T47D (cell line): Measurements from ENCODE around the gene IGSF21.

Experiments used
- DNase-seq, 2 experiments: peaks; one replicate each; pipeline versions ENCODE4 v3.0.0 to v3.0.0-alpha.2; 2011 to 2012; ENCODE audit warnings: low read depth in 1 of 2, low spot score in 1 of 2
- JUND ChIP-seq: IDR thresholded peaks from 2 replicates; pipeline ENCODE4 v1.6.1; 2012; ENCODE audit warnings: low read depth
- in situ Hi-C: cut with HindIII; loops from 2 replicates; pipeline ENCODE4 v1.10.0; 2016; ENCODE audit warnings: low sequenced_read_pairs, low pct_unique_long_range_greater_than_20kb

Gene IGSF21

DNA sequence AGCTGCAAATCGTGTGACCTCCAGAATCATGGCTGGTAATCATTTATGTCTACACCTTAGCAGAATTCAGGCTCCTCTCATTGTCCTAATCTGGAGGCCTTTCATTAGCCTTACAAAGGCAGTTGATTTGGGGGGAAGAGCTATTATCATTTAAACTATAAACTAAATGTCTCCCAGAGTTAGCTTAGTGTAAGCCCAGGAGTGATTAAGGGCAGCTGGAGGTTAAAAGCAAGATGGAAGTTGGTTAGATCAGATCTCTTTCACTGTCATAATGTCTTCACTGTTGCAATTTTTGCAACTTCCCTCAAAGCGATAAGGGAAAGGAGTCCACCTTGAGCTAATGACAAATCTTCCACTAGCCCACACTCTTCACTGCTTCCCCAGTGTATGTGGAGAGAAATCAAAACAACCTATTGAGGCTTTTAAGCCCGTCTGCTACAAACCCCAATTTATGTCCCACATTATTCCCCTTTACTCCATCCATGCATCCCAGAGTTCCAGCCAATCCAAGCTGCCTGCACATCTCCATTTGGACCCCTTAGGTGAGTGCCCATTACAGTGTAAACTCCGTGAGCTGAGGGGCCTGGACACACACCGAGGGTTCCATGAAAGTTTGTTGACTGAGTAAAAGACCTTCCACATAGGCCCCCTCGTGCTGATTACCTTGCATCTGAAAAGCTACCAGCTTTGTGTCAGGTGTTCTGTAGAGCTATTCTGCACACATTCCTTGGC lies 311.7 kb downstream of the IGSF21 start:
- no peak for DNase-seq
- in situ Hi-C loops = no loop called here
- no peak for TF ChIP-seq JUND

DNA sequence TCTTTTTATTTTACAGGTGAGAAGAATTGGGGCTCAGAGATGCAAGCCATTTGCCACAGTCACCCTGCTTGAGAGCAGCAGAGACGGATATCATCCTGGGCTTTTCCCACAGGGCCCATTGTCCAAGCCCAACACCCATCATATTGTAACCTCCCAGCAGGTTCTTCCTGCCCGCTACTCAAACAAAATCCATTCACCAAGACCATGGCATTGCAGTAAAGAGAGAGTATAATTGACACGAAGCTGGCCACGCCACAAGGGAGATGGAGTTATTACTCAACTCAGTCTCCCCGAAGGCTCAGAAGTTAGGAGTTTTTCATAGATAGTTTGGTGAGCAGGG lies 312.2 kb downstream of the IGSF21 start:
- TF ChIP-seq JUND = no peak
- in situ Hi-C loops = no loop called here
- no peak for DNase-seq

DNA sequence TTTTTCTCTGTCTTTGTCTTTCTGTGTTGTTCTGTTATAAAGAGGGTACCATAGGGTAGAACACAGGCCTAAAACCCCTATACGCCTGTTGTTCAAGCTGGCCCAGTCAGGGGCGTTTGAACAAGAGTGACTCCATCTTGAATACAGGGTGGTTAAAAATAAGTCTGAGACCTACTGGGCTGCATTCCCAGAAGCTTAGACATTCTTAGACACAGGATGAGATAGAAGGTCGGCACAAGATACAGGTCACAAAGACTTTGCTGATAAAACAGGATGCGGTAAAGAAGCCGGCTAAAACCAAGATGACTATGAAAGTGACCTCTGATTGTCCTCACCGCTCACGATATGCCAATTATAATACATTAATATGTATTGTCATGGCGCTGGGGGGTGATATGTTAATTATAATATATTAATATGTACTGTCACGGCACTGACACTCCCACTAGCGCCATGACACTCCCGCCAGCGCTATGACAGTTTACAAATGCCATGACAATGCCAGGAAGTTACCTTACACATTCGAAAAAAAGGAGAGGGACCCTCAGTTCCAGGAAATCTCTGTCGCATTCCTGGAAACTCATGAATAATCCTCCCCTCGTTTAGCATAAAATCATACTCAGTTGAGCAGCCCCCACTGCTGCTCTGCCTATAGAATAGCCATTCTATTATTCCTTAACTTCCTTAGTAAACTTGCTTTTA lies 314.6 kb downstream of the IGSF21 start:
- in situ Hi-C loops = no loop called here
- no peak for DNase-seq
- TF ChIP-seq JUND = no peak

DNA sequence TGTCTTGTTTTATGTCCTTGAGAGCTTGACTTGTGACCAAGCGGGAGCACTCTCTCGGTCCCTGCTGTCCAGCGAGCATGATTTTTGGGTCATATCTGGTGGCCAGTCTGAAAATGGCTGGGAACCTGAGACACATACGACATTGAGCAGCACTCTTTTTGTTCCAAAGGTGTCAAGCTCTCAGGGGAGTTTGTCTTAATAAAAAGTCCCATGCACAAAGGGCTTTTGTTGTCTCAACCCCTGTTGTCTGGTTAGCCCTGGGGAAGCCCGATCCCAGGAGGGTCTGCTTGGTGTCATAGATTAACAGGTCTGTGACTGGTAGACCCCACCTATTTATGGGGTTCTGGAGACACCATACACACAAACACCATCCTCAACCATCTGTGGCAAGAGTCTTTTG lies 315.4 kb downstream of the IGSF21 start:
- in situ Hi-C loops = no loop called here
- TF ChIP-seq JUND = no peak
- no peak for DNase-seq

DNA sequence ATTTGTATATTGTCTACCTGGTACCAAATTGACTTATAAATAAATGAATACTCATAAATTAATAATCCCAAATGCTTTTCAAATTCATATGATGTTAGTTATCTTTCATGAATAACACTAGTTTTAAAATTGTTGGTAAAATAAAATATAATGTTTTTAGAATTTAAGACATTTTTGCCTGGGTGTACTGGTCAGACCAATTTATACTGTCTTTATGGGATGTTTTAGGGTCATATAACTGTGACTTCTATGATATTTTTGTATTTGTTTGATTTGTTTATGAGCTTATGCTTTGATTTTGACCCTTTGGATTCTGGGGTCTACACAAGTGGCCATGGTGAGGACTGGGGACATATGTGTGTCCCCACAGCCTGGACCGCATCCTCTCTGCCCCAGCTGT lies 319.0 kb downstream of the IGSF21 start:
- in situ Hi-C loops = no loop called here
- TF ChIP-seq JUND = no peak
- no peak for DNase-seq
